Parietal lobe (tissue), 2 donors: ENCODE measurements around the gene APLP2. TPM values are rescaled to one million over a fixed set of nuclear protein-coding genes. Genes with fewer than 3 reads are reported as not detected.

ENCODE experiments used
- small RNA-seq: library from RNA; depleted of rRNA; stranded (forward); fragments of <200 nt; gene quantifications from one replicate; pipeline ENCODE3, GENCODE V24; 2014; ENCODE audit warnings: low replicate concordance
- total RNA-seq: library from RNA; depleted of rRNA; stranded (reverse); fragments of >200 nt; gene quantifications from one replicate; pipeline ENCODE4 v1.2.3, GENCODE V29; 2014

APLP2 gene
- 209 TPM for total RNA-seq

DNA sequence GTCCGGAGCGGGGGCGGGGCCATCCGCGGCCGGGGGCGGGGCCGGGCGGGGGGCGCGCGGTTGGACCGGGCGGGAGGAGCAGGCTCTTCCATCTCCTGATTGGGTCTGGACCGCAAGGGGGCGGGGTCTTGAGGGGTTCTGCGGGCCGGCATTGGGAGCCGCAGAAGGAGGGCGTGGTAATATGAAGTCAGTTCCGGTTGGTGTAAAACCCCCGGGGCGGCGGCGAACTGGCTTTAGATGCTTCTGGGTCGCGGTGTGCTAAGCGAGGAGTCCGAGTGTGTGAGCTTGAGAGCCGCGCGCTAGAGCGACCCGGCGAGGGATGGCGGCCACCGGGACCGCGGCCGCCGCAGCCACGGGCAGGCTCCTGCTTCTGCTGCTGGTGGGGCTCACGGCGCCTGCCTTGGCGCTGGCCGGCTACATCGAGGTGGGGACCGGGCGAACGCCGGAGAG, at the start of gene APLP2:
APLP2 (plus strand) TSS at position 236 of the 450 bp plus-strand sequence; CDS start at position 320, 84 bp downstream.

GRCh38 chr11:130159657-130160497, 90.2 kb downstream of the APLP2 start, which contains the start of gene ST14:
Gene ST14 (plus strand): TSS chr11:130159782. CDS start chr11:130159980, 198 bp downstream.

Small RNA genes lying within 50 kb of the gene (small RNA-seq; reads per million reads assigned to genes)
- not detected for gene RF00015
- not detected for gene RPL34P21

Other genes starting within 250 kb of the APLP2 start
- 44.1 TPM for gene NFRKB, start 174.3 kb upstream of the APLP2 start, total RNA-seq
- gene PRDM10, start 67.1 kb upstream of the APLP2 start, total RNA-seq, result 19.1 TPM
- 0.31 TPM for gene ST14, start 89.9 kb downstream of the APLP2 start, total RNA-seq
- gene ZBTB44, start 245.0 kb downstream of the APLP2 start, total RNA-seq, result 125 TPM